A549 (cell line): ENCODE results near the gene ITGAL.

Experiments
- CHD4 ChIP-seq: fragments of 200-600 bp; sonication (generic); IDR thresholded peaks from 2 replicates; pipeline ENCODE4 v1.6.1; 2016; ENCODE audit warnings: antibody characterized with exemption, mild to moderate bottlenecking, borderline replicate concordance
- EP300 ChIP-seq, 2 experiments: fragments of >200 bp; sonication (Bioruptor Twin); formaldehyde crosslinking; IDR thresholded peaks; 2 replicates in 1 of 2; 3 replicates in 1 of 2; pipeline ENCODE4 v1.6.1; 2016 to 2017
- JUN ChIP-seq, 2 experiments: fragments of >200 bp; sonication (Bioruptor Twin); formaldehyde crosslinking; IDR thresholded peaks; 2 replicates in 1 of 2; 3 replicates in 1 of 2; pipeline ENCODE4 v1.6.1; 2016 to 2017
- KDM1A ChIP-seq: fragments of 200-600 bp; sonication (generic); IDR thresholded peaks from 2 replicates; pipeline ENCODE4 v1.6.1; 2016; ENCODE audit warnings: low read depth, mild to moderate bottlenecking
- MYC ChIP-seq: IDR thresholded peaks from 2 replicates; pipeline ENCODE4 v1.6.1; 2012; ENCODE audit warnings: mild to moderate bottlenecking, inconsistent platforms, low read length, improper control_type of control experiment, borderline replicate concordance
- SREBF2 ChIP-seq: fragments of 450-650 bp; IDR thresholded peaks from 2 replicates; pipeline ENCODE4 v1.6.1; 2014; ENCODE audit warnings: mild to moderate bottlenecking, moderate library complexity
- TF ChIP-seq, protein P1 (sequence below): fragments of >200 bp; sonication (Bioruptor Twin); formaldehyde crosslinking; IDR thresholded peaks from 3 replicates; pipeline ENCODE4 v1.5.1; 2016
- TF ChIP-seq, protein P2 (sequence below): fragments of 250-450 bp; sonication (Bioruptor Pico); IDR thresholded peaks from 2 replicates; pipeline ENCODE4 v1.5.0; 2020; ENCODE audit warnings: low read depth, mild to moderate bottlenecking, moderate library complexity

DNA sequence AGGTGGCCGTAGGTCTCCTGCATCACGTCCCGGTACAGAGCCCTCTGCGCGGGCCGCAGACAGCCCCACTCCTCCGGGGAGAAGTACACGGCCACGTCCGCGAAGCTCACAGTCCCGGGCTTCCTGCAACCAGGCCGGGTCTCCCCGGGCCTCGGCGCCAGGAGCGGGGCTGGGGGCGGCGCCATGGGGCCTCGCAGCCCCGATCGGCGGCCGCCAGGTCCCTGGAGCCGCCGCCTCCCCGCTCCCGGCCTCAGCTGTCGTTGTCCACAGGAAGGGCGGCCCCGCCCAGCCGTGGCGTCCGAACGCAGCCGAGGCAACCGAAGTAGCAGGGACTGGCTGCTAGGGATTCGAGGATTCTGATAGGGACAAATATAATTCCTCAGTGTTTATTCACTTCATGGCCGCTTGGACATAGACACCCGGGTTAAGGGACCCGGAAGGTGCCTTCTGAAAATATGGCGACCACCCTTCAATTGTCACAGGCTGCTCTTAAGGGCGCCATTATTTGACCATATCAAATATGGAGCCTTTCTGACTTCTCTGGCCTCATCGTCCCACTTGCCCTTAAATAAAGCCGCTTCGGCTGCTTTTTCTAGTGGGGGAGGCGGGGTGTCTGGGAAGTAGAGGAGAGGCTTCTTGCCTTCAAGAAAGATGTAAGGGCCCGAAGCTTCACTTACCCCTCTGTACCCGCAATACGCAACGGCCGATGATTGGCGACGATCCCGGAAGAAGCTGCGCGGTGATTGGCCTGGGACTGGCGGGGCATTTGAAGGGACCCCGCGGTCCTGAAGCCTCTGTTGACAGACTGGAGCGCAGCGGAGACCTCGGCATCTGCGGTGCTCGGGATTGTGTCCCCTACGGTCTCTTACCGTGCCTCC lies 99.1 kb downstream of the ITGAL start, which contains the start of gene ZNF688:
- TF ChIP-seq, protein P1, sequence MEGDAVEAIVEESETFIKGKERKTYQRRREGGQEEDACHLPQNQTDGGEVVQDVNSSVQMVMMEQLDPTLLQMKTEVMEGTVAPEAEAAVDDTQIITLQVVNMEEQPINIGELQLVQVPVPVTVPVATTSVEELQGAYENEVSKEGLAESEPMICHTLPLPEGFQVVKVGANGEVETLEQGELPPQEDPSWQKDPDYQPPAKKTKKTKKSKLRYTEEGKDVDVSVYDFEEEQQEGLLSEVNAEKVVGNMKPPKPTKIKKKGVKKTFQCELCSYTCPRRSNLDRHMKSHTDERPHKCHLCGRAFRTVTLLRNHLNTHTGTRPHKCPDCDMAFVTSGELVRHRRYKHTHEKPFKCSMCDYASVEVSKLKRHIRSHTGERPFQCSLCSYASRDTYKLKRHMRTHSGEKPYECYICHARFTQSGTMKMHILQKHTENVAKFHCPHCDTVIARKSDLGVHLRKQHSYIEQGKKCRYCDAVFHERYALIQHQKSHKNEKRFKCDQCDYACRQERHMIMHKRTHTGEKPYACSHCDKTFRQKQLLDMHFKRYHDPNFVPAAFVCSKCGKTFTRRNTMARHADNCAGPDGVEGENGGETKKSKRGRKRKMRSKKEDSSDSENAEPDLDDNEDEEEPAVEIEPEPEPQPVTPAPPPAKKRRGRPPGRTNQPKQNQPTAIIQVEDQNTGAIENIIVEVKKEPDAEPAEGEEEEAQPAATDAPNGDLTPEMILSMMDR: no peak
- TF ChIP-seq MYC: no peak
- no peak for TF ChIP-seq EP300 (IDR thresholded peaks at IDR 0.05)
- peak; percentile 70 to 88; a peak in 4 of 5 replicates for TF ChIP-seq JUN (IDR thresholded peaks at IDR 0.05)
- TF ChIP-seq CHD4: no peak
- no peak for TF ChIP-seq SREBF2
- TF ChIP-seq, protein P2, sequence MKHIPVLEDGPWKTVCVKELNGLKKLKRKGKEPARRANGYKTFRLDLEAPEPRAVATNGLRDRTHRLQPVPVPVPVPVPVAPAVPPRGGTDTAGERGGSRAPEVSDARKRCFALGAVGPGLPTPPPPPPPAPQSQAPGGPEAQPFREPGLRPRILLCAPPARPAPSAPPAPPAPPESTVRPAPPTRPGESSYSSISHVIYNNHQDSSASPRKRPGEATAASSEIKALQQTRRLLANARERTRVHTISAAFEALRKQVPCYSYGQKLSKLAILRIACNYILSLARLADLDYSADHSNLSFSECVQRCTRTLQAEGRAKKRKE (CRISPR knock-in tag): no peak
- no peak for TF ChIP-seq KDM1A
